ENCODE results near the gene SF3B4.
A peak's percentile ranks its signal among the peaks of the same experiment; 100 is the strongest.

The SF3B4 gene

GRCh38 chr1:149884433-149885338 is 42.9 kb downstream of the SF3B4 start:
- no peaks in the 10 kb centered on the region for H3K36me3 ChIP-seq (ENCODE audit: control insufficient read depth, insufficient read depth, low read length)
- no peaks in the 10 kb centered on the region for H3K27me3 ChIP-seq (ENCODE audit: control insufficient read depth, insufficient read depth, low read length)
- no peaks in the 10 kb centered on the region for H3K9me3 ChIP-seq (ENCODE audit: control insufficient read depth, low read length)
- H3K4me3 ChIP-seq (ENCODE audit: low read length) = peak overlapping the region; percentile 29
- H3K4me1 ChIP-seq (ENCODE audit: control insufficient read depth, insufficient read depth, low read length) = no peaks in the 10 kb centered on the region
- H3K9ac ChIP-seq (ENCODE audit: low read length) = peak overlapping the region; percentile 90

GRCh38 chr1:149883598-149884247 is 43.9 kb downstream of the SF3B4 start:
- no peaks in the 10 kb centered on the region for H3K36me3 ChIP-seq (ENCODE audit: control insufficient read depth, insufficient read depth, low read length)
- H3K4me3 ChIP-seq (ENCODE audit: low read length) = no peak overlapping the region
- H3K9me3 ChIP-seq (ENCODE audit: control insufficient read depth, low read length) = no peaks in the 10 kb centered on the region
- H3K4me1 ChIP-seq (ENCODE audit: control insufficient read depth, insufficient read depth, low read length) = no peaks in the 10 kb centered on the region
- no peak overlapping the region for H3K9ac ChIP-seq (ENCODE audit: low read length)
- H3K27me3 ChIP-seq (ENCODE audit: control insufficient read depth, insufficient read depth, low read length) = no peaks in the 10 kb centered on the region

- Histone ChIP-seq H3K4me3 (ENCODE audit: low read length) (no peak overlapping the region), H3K27me3 (ENCODE audit: control insufficient read depth, insufficient read depth, low read length) (no peaks in the 10 kb centered on the region), H3K36me3 (ENCODE audit: control insufficient read depth, insufficient read depth, low read length) (no peaks in the 10 kb centered on the region), H3K9me3 (ENCODE audit: control insufficient read depth, low read length) (no peaks in the 10 kb centered on the region), H3K4me1 (ENCODE audit: control insufficient read depth, insufficient read depth, low read length) (no peaks in the 10 kb centered on the region), H3K9ac (ENCODE audit: low read length) (no peak overlapping the region)
These were observed 45.7 kb downstream of the SF3B4 start for GRCh38 chr1:149881876-149882275.

- Histone ChIP-seq H3K4me3 (ENCODE audit: low read length) (no peak overlapping the region), H3K36me3 (ENCODE audit: control insufficient read depth, insufficient read depth, low read length) (no peaks in the 10 kb centered on the region), H3K4me1 (ENCODE audit: control insufficient read depth, insufficient read depth, low read length) (no peaks in the 10 kb centered on the region), H3K9ac (ENCODE audit: low read length) (no peak overlapping the region), H3K27me3 (ENCODE audit: control insufficient read depth, insufficient read depth, low read length) (no peaks in the 10 kb centered on the region), H3K9me3 (ENCODE audit: control insufficient read depth, low read length) (no peaks in the 10 kb centered on the region)
These were observed 48.0 kb downstream of the SF3B4 start for GRCh38 chr1:149879556-149879955.

- Histone ChIP-seq H3K27me3 (ENCODE audit: control insufficient read depth, insufficient read depth, low read length) (no peaks in the 10 kb centered on the region), H3K4me3 (ENCODE audit: low read length) (no peak overlapping the region), H3K9ac (ENCODE audit: low read length) (no peak overlapping the region), H3K4me1 (ENCODE audit: control insufficient read depth, insufficient read depth, low read length) (no peaks in the 10 kb centered on the region), H3K9me3 (ENCODE audit: control insufficient read depth, low read length) (no peaks in the 10 kb centered on the region), H3K36me3 (ENCODE audit: control insufficient read depth, insufficient read depth, low read length) (no peaks in the 10 kb centered on the region)
These were observed 50.2 kb downstream of the SF3B4 start for GRCh38 chr1:149877211-149877946.

All from mucosa of stomach (tissue), 1 donor.